Measurements from ENCODE around the gene PTTG1IP. TPM values are rescaled to one million over a fixed set of nuclear protein-coding genes. Genes with fewer than 3 reads are reported as not detected.

The PTTG1IP gene
- total and polyA plus RNA-seq, 3 experiments from 2014 or later = 48.2 to 69.8 (median 50.8) TPM

DNA sequence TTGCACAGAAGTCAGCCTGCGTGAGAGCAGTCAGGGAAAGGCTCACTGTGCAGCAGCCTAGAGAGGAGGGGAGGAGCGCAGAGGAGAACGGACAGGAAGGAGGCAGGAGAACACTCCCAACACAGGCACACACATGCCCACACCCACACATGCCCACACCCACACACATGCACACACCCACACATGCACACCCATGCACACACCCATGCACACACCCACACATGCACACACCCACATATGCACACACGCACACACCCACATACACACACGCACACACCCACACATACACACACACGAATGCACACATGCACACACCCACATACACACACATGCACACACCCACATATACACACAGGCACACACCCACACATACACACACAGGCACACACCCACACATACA lies 62.7 kb downstream of the PTTG1IP start:
- no peaks in the 10 kb centered on the region for H3K4me1 ChIP-seq (ENCODE audit: insufficient read depth, low read length)
- Mint-ChIP-seq H3K36me3 (peaks cover 0 to 67% (median 10%) of the 10 kb centered on the region in 3 donors), H3K4me1 (peaks cover 6 to 18% (median 17%) of the 10 kb centered on the region in 3 donors), H3K4me3 (peak overlapping the region in 1 of 7 donors; percentile 29), H3K27ac (no peak overlapping the region), H3K27me3 (no peaks in the 10 kb centered on the region), H3K9me3 (no peaks in the 10 kb centered on the region)
- CTCF ChIA-PET = interaction anchor here (0.6 kb wide), 1 partner anchor 300 kb away, joined by 3 read pairs; no protein-coding TSS in a partner anchor
- H3K27ac ChIP-seq (ENCODE audit: low read depth, low read length) = no peak overlapping the region
- DNase-seq = no peak
- no peak overlapping the region for H3K4me3 ChIP-seq (ENCODE audit: low read length)
- POLR2A ChIA-PET = no interaction called here
- H3K36me3 ChIP-seq (ENCODE audit: insufficient read depth, low read length) = peaks cover 22% of the 10 kb centered on the region
- no peaks in the 10 kb centered on the region for H3K27me3 ChIP-seq (ENCODE audit: insufficient read depth, low read length, poor library complexity, severe bottlenecking)
- no peaks in the 10 kb centered on the region for H3K9me3 ChIP-seq (ENCODE audit: low read length)

- peaks cover 10% of the 10 kb centered on the region for H3K4me1 ChIP-seq (ENCODE audit: insufficient read depth, low read length)
- no peak overlapping the region for H3K4me3 Mint-ChIP-seq
- no peak overlapping the region for H3K27ac Mint-ChIP-seq
- peaks cover 22% of the 10 kb centered on the region for H3K36me3 ChIP-seq (ENCODE audit: insufficient read depth, low read length)
- H3K9me3 Mint-ChIP-seq = no peaks in the 10 kb centered on the region
- H3K27ac ChIP-seq (ENCODE audit: low read depth, low read length) = no peak overlapping the region
- H3K4me1 Mint-ChIP-seq = peaks cover 14 to 24% (median 20%) of the 10 kb centered on the region in 3 donors
- CTCF ChIA-PET = no interaction called here
- H3K9me3 ChIP-seq (ENCODE audit: low read length) = no peaks in the 10 kb centered on the region
- H3K36me3 Mint-ChIP-seq = peaks cover 0 to 66% (median 9%) of the 10 kb centered on the region in 3 donors
- POLR2A ChIA-PET = no interaction called here
- no peaks in the 10 kb centered on the region for H3K27me3 Mint-ChIP-seq
- no peak for DNase-seq
- no peaks in the 10 kb centered on the region for H3K27me3 ChIP-seq (ENCODE audit: insufficient read depth, low read length, poor library complexity, severe bottlenecking)
- H3K4me3 ChIP-seq (ENCODE audit: low read length) = no peak overlapping the region
Observed at GRCh38 chr21:44805859-44806258, 67.6 kb downstream of the PTTG1IP start.

- Histone ChIP-seq H3K27me3 (ENCODE audit: insufficient read depth, low read length, poor library complexity, severe bottlenecking) (no peaks in the 10 kb centered on the region), H3K4me1 (ENCODE audit: insufficient read depth, low read length) (peaks cover 16% of the 10 kb centered on the region), H3K9me3 (ENCODE audit: low read length) (no peaks in the 10 kb centered on the region), H3K27ac (ENCODE audit: low read depth, low read length) (no peak overlapping the region), H3K4me3 (ENCODE audit: low read length) (no peak overlapping the region), H3K36me3 (ENCODE audit: insufficient read depth, low read length) (peaks cover 22% of the 10 kb centered on the region)
- peaks cover 20 to 28% (median 25%) of the 10 kb centered on the region in 3 donors for H3K4me1 Mint-ChIP-seq
- POLR2A ChIA-PET = interaction anchor here (1.0 kb wide), 1 partner anchor 12 kb away, joined by 3 read pairs; no protein-coding TSS in a partner anchor
- no peak for DNase-seq
- peak overlapping the region in 1 of 8 donors; percentile 61 for H3K27ac Mint-ChIP-seq
- CTCF ChIA-PET = interaction anchor here (1.2 kb wide), 1 partner anchor 9 kb away, joined by 3 read pairs; no protein-coding TSS in a partner anchor
- peaks cover 0 to 62% (median 9%) of the 10 kb centered on the region in 3 donors for H3K36me3 Mint-ChIP-seq
- peak overlapping the region in 1 of 7 donors; percentile 70 for H3K4me3 Mint-ChIP-seq
- H3K9me3 Mint-ChIP-seq = no peaks in the 10 kb centered on the region
- no peaks in the 10 kb centered on the region for H3K27me3 Mint-ChIP-seq
Observed at GRCh38 chr21:44805226-44805625, 68.3 kb downstream of the PTTG1IP start.

GRCh38 chr21:44804762-44805161 lies 68.7 kb downstream of the PTTG1IP start:
- Histone ChIP-seq H3K4me1 (ENCODE audit: insufficient read depth, low read length) (peaks cover 21% of the 10 kb centered on the region), H3K9me3 (ENCODE audit: low read length) (no peaks in the 10 kb centered on the region), H3K27ac (ENCODE audit: low read depth, low read length) (no peak overlapping the region), H3K27me3 (ENCODE audit: insufficient read depth, low read length, poor library complexity, severe bottlenecking) (no peaks in the 10 kb centered on the region), H3K4me3 (ENCODE audit: low read length) (no peak overlapping the region), H3K36me3 (ENCODE audit: insufficient read depth, low read length) (peaks cover 19% of the 10 kb centered on the region)
- Mint-ChIP-seq H3K9me3 (no peaks in the 10 kb centered on the region), H3K27me3 (no peaks in the 10 kb centered on the region), H3K36me3 (peaks cover 0 to 61% (median 5%) of the 10 kb centered on the region in 3 donors), H3K4me1 (peaks cover 23 to 30% (median 27%) of the 10 kb centered on the region in 3 donors), H3K4me3 (peak overlapping the region in 1 of 7 donors; percentile 70), H3K27ac (peak overlapping the region in 2 of 8 donors; percentile 14 to 61)
- DNase-seq = no peak
- CTCF ChIA-PET = interaction anchor here (1.2 kb wide), 1 partner anchor 10 kb away, joined by 3 read pairs; no protein-coding TSS in a partner anchor
- POLR2A ChIA-PET = interaction anchor here (1.0 kb wide), 1 partner anchor 13 kb away, joined by 3 read pairs; no protein-coding TSS in a partner anchor

DNA sequence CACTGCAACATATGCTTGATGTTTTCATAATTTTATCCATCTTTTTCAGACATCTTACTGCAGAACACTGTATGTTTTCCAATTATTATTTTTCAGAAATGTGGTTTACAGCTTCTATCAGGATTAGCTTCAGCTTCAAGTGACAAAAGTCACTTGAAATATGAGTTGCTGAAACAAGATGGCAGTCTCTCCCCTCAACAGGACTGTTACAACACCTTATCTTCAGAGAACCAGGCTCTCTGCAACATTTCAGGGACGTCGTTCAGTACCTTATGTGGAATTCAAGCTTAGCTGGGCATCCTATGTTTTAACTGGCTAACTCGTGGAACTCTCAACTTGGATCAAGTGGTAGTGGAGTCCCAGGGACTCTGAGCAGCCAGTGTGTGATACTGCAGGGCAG lies 69.8 kb downstream of the PTTG1IP start:
- Mint-ChIP-seq H3K4me3 (peak overlapping the region in 6 of 7 donors; percentile 84 to 94 (median 89)), H3K27ac (peak overlapping the region in 5 of 8 donors; percentile 5 to 88 (median 57)), H3K9me3 (no peaks in the 10 kb centered on the region), H3K36me3 (peaks cover 0 to 62% (median 5%) of the 10 kb centered on the region in 3 donors), H3K4me1 (peaks cover 26 to 37% (median 35%) of the 10 kb centered on the region in 3 donors), H3K27me3 (no peaks in the 10 kb centered on the region)
- no peak overlapping the region for H3K4me3 ChIP-seq (ENCODE audit: low read length)
- peaks cover 28% of the 10 kb centered on the region for H3K4me1 ChIP-seq (ENCODE audit: insufficient read depth, low read length)
- no peak overlapping the region for H3K27ac ChIP-seq (ENCODE audit: low read depth, low read length)
- CTCF ChIA-PET = interaction anchor here (1.8 kb wide), 1 partner anchor 293 kb away, joined by 5 read pairs; no protein-coding TSS in a partner anchor
- H3K36me3 ChIP-seq (ENCODE audit: insufficient read depth, low read length) = peaks cover 22% of the 10 kb centered on the region
- H3K27me3 ChIP-seq (ENCODE audit: insufficient read depth, low read length, poor library complexity, severe bottlenecking) = no peaks in the 10 kb centered on the region
- POLR2A ChIA-PET = no interaction called here
- no peak for DNase-seq
- H3K9me3 ChIP-seq (ENCODE audit: low read length) = no peaks in the 10 kb centered on the region

DNA sequence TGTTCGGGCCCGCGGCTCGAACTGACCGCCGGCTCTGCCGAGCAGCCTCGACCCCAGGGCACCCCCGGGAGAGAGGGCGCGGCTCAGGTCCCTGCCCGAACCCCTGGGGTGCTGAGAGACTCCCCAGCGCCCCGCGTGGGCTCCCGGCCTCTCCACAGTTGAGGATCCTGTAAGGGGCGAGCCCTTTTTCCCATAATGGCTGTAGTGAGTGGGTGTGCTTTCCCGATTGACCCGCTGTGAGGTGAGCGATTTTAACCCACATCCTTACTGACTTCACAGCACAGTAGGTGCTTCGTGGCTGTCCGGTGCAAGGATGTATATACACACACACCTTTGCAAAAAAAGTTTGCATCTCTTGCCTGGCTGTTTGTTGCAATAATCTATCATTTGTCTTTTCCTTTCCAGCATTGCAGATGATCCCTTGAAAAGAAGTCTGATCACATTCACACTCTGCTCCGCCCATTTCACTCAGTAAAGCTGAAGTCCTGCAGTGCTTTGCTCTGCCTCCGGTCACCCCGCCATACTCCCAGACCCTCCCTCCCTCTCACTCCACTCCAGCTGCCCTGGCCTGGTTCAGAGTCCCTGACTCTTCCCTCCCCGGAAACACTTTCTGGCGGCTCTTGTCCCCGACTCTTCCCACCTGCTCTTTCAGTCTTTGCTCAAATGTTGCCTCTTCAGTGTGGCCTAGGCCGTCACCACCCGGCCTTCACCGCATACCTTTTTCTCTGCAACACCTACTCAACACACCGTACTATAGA lies 70.9 kb downstream of the PTTG1IP start:
- no peak for DNase-seq
- H3K4me1 Mint-ChIP-seq = peaks cover 28 to 48% (median 39%) of the 10 kb centered on the region in 3 donors
- peaks cover 22% of the 10 kb centered on the region for H3K36me3 ChIP-seq (ENCODE audit: insufficient read depth, low read length)

GRCh38 chr21:44801468-44802395 lies 71.8 kb downstream of the PTTG1IP start, which contains the start of gene UBE2G2:
Gene UBE2G2 (minus strand): TSS chr21:44801820. CDS start chr21:44801748, 72 bp downstream.
- H3K36me3 Mint-ChIP-seq = peaks cover 0 to 60% (median 8%) of the 10 kb centered on the region in 3 donors
- H3K4me1 ChIP-seq (ENCODE audit: insufficient read depth, low read length) = peaks cover 28% of the 10 kb centered on the region
- H3K4me3 Mint-ChIP-seq = peak within 1 kb of the TSS; percentile 94 to 99 (median 98)

More for the DNA sequence above, 70.9 kb downstream of the PTTG1IP start:
- no peaks in the 10 kb centered on the region for H3K27me3 Mint-ChIP-seq
- H3K27ac Mint-ChIP-seq = peak overlapping the region; percentile 74 to 88 (median 79)
- no peaks in the 10 kb centered on the region for H3K9me3 Mint-ChIP-seq
- peak overlapping the region; percentile 55 for H3K27ac ChIP-seq (ENCODE audit: low read depth, low read length)
- H3K36me3 Mint-ChIP-seq = peaks cover 0 to 64% (median 5%) of the 10 kb centered on the region in 3 donors
- ChIA-PET POLR2A (interaction anchor here (1.1 to 1.5 kb wide), 2 partner anchors 71 to 145 kb away, joined by 4 to 10 read pairs; partner anchors contain the start of genes KRTAP12-3 and PTTG1IP), CTCF (interaction anchor here (0.6 to 3.8 kb wide), 13 partner anchors 9 to 326 kb away, joined by 3 to 38 read pairs (median 8); partner anchors contain the start of gene PTTG1IP)
- H3K4me3 ChIP-seq (ENCODE audit: low read length) = peak overlapping the region; percentile 68
- peak overlapping the region; percentile 84 to 94 (median 89) for H3K4me3 Mint-ChIP-seq
- H3K27me3 ChIP-seq (ENCODE audit: insufficient read depth, low read length, poor library complexity, severe bottlenecking) = no peaks in the 10 kb centered on the region
- peaks cover 28% of the 10 kb centered on the region for H3K4me1 ChIP-seq (ENCODE audit: insufficient read depth, low read length)
- H3K9me3 ChIP-seq (ENCODE audit: low read length) = no peaks in the 10 kb centered on the region

More at GRCh38 chr21:44801468-44802395, 71.8 kb downstream of the PTTG1IP start, which contains the start of gene UBE2G2:
- POLR2A ChIA-PET = interaction anchor here (0.7 to 1.5 kb wide), 5 partner anchors 16 to 144 kb away, joined by 3 to 10 read pairs (median 6); partner anchors contain the start of genes KRTAP12-3, PTTG1IP and SUMO3
- CTCF ChIA-PET = interaction anchor here (0.6 to 3.8 kb wide), 17 partner anchors 8 to 327 kb away, joined by 3 to 38 read pairs (median 4); partner anchors contain the start of gene PTTG1IP
- no peaks in the 10 kb centered on the region for H3K27me3 Mint-ChIP-seq
- Histone ChIP-seq H3K4me3 (ENCODE audit: low read length) (peak within 1 kb of the TSS; percentile 68), H3K27me3 (ENCODE audit: insufficient read depth, low read length, poor library complexity, severe bottlenecking) (no peaks in the 10 kb centered on the region), H3K9me3 (ENCODE audit: low read length) (no peaks in the 10 kb centered on the region), H3K27ac (ENCODE audit: low read depth, low read length) (peak within 1 kb of the TSS; percentile 55), H3K36me3 (ENCODE audit: insufficient read depth, low read length) (peaks cover 15% of the 10 kb centered on the region)
- H3K4me1 Mint-ChIP-seq = peaks cover 32 to 54% (median 44%) of the 10 kb centered on the region in 3 donors
- peak within 1 kb of the TSS; percentile 88 to 98 (median 94) for H3K27ac Mint-ChIP-seq
- peak; percentile 77 to 89 (median 83) for DNase-seq
- H3K9me3 Mint-ChIP-seq = no peaks in the 10 kb centered on the region

Data from CD8-positive, alpha-beta memory T cell (primary cell).